Tibial nerve (tissue), 3 donors: Measurements from ENCODE around the gene LYRM9.

Experiments used
- POLR2A ChIP-seq, 2 donors: fragments of 450-650 bp; IDR thresholded peaks; one replicate each; pipeline ENCODE4 v1.6.1; 2017; ENCODE audit warnings: antibody characterized with exemption in 2 of 2, mild to moderate bottlenecking in 2 of 2, moderate library complexity in 2 of 2
- TF ChIP-seq, protein P1 (sequence below), 5 experiments: fragments of 200-600 bp in 3 of 5; fragments of 450-650 bp in 2 of 5; sonication (generic) in 3 of 5; IDR thresholded peaks; one replicate each; pipeline ENCODE4 v1.5.1; 2016 to 2019; ENCODE audit warnings: antibody characterized with exemption in 5 of 5, mild to moderate bottlenecking in 3 of 5, moderate library complexity in 2 of 5

DNA sequence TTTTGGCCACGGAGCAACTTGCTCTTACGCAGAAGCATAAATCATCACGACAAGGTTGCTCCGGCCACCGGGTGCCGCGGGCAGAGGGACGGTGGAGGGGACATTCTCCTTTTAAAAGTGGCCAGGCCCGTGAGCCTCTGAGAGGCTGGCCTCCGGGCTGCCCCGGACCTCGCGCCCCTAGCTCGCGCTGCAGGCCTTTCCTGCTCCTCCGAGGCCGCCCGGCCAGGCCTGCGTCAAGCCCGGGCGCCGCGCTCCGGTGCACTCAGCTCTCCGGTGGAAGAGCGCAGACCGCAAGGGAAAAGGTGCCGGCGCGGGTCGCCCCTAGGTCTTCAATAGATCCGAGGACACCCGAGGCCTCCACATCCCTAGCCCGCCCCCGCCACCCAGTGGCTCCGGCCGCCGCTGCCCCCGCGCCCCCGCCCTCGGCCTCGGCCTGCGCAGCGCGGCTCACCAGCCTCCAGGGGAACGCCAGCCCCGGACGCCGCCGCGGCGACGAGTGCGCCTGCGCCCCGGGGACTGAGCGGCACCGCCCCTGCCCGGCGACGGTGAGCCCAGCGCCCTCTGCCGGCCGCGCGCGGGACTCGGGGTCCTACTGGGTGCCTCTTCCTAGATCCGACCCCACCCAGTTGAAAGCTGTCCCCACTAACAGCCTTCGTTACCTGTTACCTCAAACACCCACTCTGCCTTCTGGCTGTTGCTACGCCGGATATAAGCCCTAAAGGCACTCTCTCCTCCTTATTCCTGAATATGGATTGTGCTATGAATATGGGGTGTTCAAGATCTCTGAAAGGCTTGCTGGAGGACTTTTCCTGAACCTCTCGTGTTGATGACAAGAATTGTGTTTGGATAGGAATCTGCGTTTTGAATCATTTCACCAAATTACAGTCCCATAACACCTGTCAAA is at the start of gene LYRM9:
- TF ChIP-seq, protein P1, sequence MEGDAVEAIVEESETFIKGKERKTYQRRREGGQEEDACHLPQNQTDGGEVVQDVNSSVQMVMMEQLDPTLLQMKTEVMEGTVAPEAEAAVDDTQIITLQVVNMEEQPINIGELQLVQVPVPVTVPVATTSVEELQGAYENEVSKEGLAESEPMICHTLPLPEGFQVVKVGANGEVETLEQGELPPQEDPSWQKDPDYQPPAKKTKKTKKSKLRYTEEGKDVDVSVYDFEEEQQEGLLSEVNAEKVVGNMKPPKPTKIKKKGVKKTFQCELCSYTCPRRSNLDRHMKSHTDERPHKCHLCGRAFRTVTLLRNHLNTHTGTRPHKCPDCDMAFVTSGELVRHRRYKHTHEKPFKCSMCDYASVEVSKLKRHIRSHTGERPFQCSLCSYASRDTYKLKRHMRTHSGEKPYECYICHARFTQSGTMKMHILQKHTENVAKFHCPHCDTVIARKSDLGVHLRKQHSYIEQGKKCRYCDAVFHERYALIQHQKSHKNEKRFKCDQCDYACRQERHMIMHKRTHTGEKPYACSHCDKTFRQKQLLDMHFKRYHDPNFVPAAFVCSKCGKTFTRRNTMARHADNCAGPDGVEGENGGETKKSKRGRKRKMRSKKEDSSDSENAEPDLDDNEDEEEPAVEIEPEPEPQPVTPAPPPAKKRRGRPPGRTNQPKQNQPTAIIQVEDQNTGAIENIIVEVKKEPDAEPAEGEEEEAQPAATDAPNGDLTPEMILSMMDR (IDR thresholded peaks at IDR 0.05), result peak; percentile 96 to 99 (median 98)
- peak; percentile 53 to 61 for TF ChIP-seq POLR2A (IDR thresholded peaks at IDR 0.05)
